ENCODE results near the gene SYTL3. TPM values are rescaled to one million over a fixed set of nuclear protein-coding genes. Genes with fewer than 3 reads are reported as not detected.

SYTL3 gene
- total RNA-seq, 1 donor from 2014 or later, result 0.48 TPM

DNA sequence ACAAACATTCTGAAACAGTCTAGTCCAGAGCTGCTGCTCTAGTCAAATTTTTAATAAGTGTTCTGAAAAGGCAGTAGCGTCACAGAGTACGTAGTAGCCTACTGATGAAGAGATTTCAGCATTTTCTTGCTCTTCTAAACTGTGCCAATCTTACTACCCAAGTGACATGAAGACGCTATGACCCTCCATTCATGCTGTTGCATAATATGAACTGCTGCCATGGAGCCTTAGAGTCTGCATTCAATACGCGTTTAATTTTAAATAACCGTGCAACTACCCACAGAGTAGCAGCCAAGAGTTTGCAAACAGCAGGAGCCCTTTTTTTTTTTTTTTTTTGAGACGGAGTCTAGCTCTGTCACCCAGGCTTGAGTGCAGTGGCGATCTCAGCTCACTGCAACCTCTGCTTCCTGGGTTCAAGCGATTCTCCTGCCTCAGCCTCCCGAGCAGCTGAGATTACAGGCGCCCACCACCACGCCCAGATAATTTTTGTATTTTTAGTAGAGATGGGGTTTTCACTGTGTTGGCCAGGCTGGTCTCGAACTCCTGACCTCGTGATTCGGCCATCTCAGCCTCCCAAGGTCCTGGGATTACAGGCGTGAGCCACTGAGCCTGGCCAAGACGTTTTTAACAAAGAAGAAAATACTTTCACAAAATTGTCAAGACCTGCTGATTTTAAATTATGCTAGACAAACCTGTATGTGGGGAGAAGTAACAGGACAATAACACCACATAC, 125.0 kb downstream of the SYTL3 start:
- no peak for DNase-seq (ENCODE audit: extremely low spot score, unreplicated experiment)
- TF ChIP-seq, protein P1, sequence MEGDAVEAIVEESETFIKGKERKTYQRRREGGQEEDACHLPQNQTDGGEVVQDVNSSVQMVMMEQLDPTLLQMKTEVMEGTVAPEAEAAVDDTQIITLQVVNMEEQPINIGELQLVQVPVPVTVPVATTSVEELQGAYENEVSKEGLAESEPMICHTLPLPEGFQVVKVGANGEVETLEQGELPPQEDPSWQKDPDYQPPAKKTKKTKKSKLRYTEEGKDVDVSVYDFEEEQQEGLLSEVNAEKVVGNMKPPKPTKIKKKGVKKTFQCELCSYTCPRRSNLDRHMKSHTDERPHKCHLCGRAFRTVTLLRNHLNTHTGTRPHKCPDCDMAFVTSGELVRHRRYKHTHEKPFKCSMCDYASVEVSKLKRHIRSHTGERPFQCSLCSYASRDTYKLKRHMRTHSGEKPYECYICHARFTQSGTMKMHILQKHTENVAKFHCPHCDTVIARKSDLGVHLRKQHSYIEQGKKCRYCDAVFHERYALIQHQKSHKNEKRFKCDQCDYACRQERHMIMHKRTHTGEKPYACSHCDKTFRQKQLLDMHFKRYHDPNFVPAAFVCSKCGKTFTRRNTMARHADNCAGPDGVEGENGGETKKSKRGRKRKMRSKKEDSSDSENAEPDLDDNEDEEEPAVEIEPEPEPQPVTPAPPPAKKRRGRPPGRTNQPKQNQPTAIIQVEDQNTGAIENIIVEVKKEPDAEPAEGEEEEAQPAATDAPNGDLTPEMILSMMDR (IDR thresholded peaks at IDR 0.05), result no peak
- H3K36me3 Mint-ChIP-seq (ENCODE audit: unreplicated experiment), result peaks cover 53% of the 10 kb centered on the region
- H3K9me3 Mint-ChIP-seq (ENCODE audit: unreplicated experiment), result no peaks in the 10 kb centered on the region
- H3K27me3 Mint-ChIP-seq (ENCODE audit: unreplicated experiment), result no peaks in the 10 kb centered on the region
- H3K27ac Mint-ChIP-seq (ENCODE audit: unreplicated experiment), result no peak overlapping the region
- no peak overlapping the region for H3K4me3 Mint-ChIP-seq (ENCODE audit: unreplicated experiment)
- peaks cover 5% of the 10 kb centered on the region for H3K4me1 Mint-ChIP-seq (ENCODE audit: unreplicated experiment)

DNA sequence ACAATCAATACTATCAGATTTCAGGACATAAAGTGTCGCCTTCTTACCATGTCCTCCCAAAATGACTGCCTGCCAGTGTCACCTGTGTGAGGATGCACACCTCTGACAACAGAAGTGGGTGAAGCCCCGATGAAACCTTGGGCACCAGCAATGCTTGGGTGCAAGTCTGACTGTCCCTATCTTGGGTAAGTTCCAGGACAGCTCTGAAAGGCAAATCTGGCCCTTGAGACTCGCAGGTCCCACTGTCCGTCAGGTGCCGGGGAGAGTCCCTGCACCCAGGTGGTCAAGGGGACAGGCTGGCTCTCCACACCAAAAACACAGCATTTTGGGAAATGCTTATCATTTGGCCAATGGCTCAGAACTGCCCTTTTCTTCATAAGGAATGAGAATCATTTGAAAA, 126.0 kb downstream of the SYTL3 start:
- DNase-seq (ENCODE audit: extremely low spot score, unreplicated experiment), result no peak
- H3K4me1 Mint-ChIP-seq (ENCODE audit: unreplicated experiment), result peaks cover 5% of the 10 kb centered on the region
- H3K27me3 Mint-ChIP-seq (ENCODE audit: unreplicated experiment), result no peaks in the 10 kb centered on the region
- H3K27ac Mint-ChIP-seq (ENCODE audit: unreplicated experiment), result no peak overlapping the region
- TF ChIP-seq, protein P1 (IDR thresholded peaks at IDR 0.05), result no peak
- no peaks in the 10 kb centered on the region for H3K9me3 Mint-ChIP-seq (ENCODE audit: unreplicated experiment)
- no peak overlapping the region for H3K4me3 Mint-ChIP-seq (ENCODE audit: unreplicated experiment)
- peaks cover 45% of the 10 kb centered on the region for H3K36me3 Mint-ChIP-seq (ENCODE audit: unreplicated experiment)

DNA sequence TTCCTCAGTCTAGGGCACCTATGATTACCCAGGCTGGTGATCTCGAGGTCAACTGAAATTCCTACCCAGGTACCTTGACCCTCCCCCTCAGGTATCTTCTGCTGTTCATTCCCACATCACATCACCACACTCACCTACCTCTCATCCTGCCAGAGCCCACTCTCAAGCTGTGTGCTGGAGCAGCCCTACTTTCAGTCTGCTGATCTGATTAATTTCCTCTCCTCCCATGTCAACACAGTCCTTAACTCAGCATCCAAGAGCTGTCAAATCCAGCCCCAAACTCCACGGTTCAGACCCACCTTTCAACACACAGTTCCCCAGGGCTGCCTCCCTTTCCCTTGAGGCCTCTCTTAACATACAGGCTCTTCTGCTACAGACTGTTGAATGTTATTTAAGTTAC, 126.9 kb downstream of the SYTL3 start:
- Mint-ChIP-seq H3K36me3 (ENCODE audit: unreplicated experiment) (peaks cover 38% of the 10 kb centered on the region), H3K4me3 (ENCODE audit: unreplicated experiment) (no peak overlapping the region), H3K4me1 (ENCODE audit: unreplicated experiment) (peaks cover 5% of the 10 kb centered on the region), H3K27me3 (ENCODE audit: unreplicated experiment) (no peaks in the 10 kb centered on the region), H3K27ac (ENCODE audit: unreplicated experiment) (no peak overlapping the region), H3K9me3 (ENCODE audit: unreplicated experiment) (no peaks in the 10 kb centered on the region)
- TF ChIP-seq, protein P1 (IDR thresholded peaks at IDR 0.05), result no peak
- no peak for DNase-seq (ENCODE audit: extremely low spot score, unreplicated experiment)

DNA sequence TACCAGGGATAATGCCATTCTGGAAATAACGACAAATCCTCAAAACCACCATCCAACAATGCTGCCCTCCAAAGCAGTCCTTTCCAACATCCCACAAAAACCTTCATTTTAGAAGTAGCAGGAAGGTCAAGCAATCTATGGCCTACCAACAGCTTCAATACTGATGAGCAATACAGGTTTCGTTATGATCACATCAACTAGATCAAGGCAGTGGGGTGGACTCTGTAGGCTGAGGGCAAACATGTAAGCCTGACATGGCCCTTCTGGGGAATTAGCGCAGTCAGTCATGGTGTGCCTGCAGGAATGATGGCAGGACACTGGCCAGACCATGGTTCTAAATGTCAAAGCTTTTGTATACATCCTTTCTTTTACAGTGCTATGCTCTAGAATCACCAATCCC, 127.7 kb downstream of the SYTL3 start:
- no peak for DNase-seq (ENCODE audit: extremely low spot score, unreplicated experiment)
- TF ChIP-seq, protein P1 (IDR thresholded peaks at IDR 0.05), result no peak
- no peak overlapping the region for H3K27ac Mint-ChIP-seq (ENCODE audit: unreplicated experiment)
- H3K27me3 Mint-ChIP-seq (ENCODE audit: unreplicated experiment), result no peaks in the 10 kb centered on the region
- H3K9me3 Mint-ChIP-seq (ENCODE audit: unreplicated experiment), result no peaks in the 10 kb centered on the region
- H3K36me3 Mint-ChIP-seq (ENCODE audit: unreplicated experiment), result peaks cover 37% of the 10 kb centered on the region
- H3K4me1 Mint-ChIP-seq (ENCODE audit: unreplicated experiment), result peaks cover 5% of the 10 kb centered on the region
- no peak overlapping the region for H3K4me3 Mint-ChIP-seq (ENCODE audit: unreplicated experiment)

DNA sequence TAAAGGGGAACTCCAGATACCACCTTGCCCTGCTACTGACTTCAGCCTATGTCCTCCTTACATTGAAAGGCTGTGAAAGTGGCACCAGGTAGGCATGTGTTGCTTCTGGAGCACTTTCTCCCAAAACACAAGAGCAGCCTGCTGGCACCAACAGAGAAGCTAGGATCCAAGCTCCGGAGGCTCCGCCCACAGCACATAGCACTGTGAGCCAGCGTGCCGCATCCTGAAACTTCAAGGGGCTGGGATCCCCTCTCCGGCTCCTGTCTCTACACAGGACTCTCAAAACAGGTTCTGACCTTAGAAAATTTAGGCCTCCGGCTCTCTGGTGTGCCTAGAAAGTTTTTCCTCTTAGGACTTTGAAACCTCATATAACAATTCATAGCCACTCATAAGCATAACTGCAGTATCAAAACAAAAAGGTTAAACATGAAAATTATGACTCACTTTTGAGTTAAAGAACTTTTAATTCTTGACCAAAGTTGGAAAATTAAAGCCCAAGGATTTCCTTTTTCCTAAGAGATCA, 128.2 kb downstream of the SYTL3 start:
- H3K9me3 Mint-ChIP-seq (ENCODE audit: unreplicated experiment), result no peaks in the 10 kb centered on the region
- peaks cover 5% of the 10 kb centered on the region for H3K4me1 Mint-ChIP-seq (ENCODE audit: unreplicated experiment)
- no peak overlapping the region for H3K4me3 Mint-ChIP-seq (ENCODE audit: unreplicated experiment)
- DNase-seq (ENCODE audit: extremely low spot score, unreplicated experiment), result no peak
- TF ChIP-seq, protein P1 (IDR thresholded peaks at IDR 0.05), result no peak
- no peaks in the 10 kb centered on the region for H3K27me3 Mint-ChIP-seq (ENCODE audit: unreplicated experiment)
- peaks cover 35% of the 10 kb centered on the region for H3K36me3 Mint-ChIP-seq (ENCODE audit: unreplicated experiment)
- H3K27ac Mint-ChIP-seq (ENCODE audit: unreplicated experiment), result no peak overlapping the region

Measured in osteocyte (in vitro differentiated cells).